Breast epithelium (tissue), 3 donors: ENCODE data around the gene SLC66A2.

Experiments used
- CTCF ChIP-seq, 3 donors: fragments of 450-650 bp; IDR thresholded peaks; one replicate each; pipeline ENCODE4 v1.5.1; 2016 to 2017; ENCODE audit warnings: antibody characterized with exemption in 3 of 3, mild to moderate bottlenecking in 3 of 3, moderate library complexity in 3 of 3
- POLR2A ChIP-seq: fragments of 450-650 bp; IDR thresholded peaks from one replicate; pipeline ENCODE4 v1.6.1; 2016; ENCODE audit warnings: antibody characterized with exemption, mild to moderate bottlenecking, moderate library complexity
- POLR2AphosphoS5 ChIP-seq, 3 donors: sonication (generic); formaldehyde crosslinking; IDR thresholded peaks; one replicate each; pipeline ENCODE4 v1.6.1; 2017; ENCODE audit warnings: antibody characterized with exemption in 3 of 3

- TF ChIP-seq POLR2A (no peak), CTCF (IDR thresholded peaks at IDR 0.05) (no peak), POLR2AphosphoS5 (IDR thresholded peaks at IDR 0.05) (no peak)
Observed at GRCh38 chr18:79948719-79949411, 2.6 kb downstream of the SLC66A2 start.
